SH-SY5Y (cell line): ENCODE results near the gene TRIM46.

Experiments used
- GATA2 ChIP-seq: IDR thresholded peaks from 2 replicates; pipeline ENCODE4 v1.6.1; 2011; ENCODE audit warnings: mild to moderate bottlenecking, low read depth, low read length
- GATA3 ChIP-seq: IDR thresholded peaks from 2 replicates; pipeline ENCODE4 v1.6.1; 2011; ENCODE audit warnings: low read depth, mild to moderate bottlenecking, low read length, moderate library complexity

DNA sequence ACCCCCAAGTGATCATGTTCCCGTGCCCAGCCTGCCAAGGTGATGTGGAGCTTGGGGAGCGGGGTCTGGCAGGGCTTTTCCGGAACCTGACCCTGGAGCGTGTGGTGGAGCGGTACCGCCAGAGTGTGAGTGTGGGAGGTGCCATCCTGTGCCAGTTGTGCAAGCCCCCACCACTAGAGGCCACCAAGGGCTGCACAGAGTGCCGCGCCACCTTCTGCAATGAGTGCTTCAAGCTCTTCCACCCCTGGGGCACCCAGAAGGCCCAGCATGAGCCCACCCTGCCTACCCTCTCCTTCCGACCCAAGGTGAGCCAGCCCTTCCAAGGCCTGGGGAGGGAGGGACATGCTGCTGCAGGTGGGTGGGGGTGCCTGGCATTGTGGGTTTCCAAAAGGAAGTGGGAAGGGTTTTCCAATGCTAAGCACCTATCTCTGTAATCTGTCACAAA lies 2.3 kb downstream of the TRIM46 start:
- TF ChIP-seq GATA2 (no peak), GATA3 (no peak)
